MV-4-11 (cell line): ENCODE data around the gene ALKBH8.
A peak's percentile ranks its signal among the peaks of the same experiment; 100 is the strongest.
"Not testable (repeated sequence)": the region's sequence is repeated elsewhere in the genome, so short reads cannot be mapped to it uniquely, and the experiment has no call there.

ENCODE experiments used
- DNase-seq: peaks from one replicate; lab custom pipeline; 2025; lab: John Stamatoyannopoulos, UW

Gene ALKBH8

GRCh38 chr11:107565219-107565937, at the start of gene ALKBH8:
Gene ALKBH8 (minus strand): TSS chr11:107565735. CDS start chr11:107560893, 4,842 bp downstream.
- peak; percentile 77 for DNase-seq

GRCh38 chr11:107612445-107612844, 46.9 kb upstream of the ALKBH8 start:
- DNase-seq, result no peak

GRCh38 chr11:107609400-107610218, 44.1 kb upstream of the ALKBH8 start:
- no peak for DNase-seq

GRCh38 chr11:107608809-107609208, 43.3 kb upstream of the ALKBH8 start:
- DNase-seq, result no peak

- DNase-seq, result no peak
These were observed 40.6 kb upstream of the ALKBH8 start for GRCh38 chr11:107606141-107606540.

GRCh38 chr11:107605061-107606006, 39.8 kb upstream of the ALKBH8 start:
- DNase-seq, result no peak

GRCh38 chr11:107598225-107599139, 32.9 kb upstream of the ALKBH8 start:
- DNase-seq, result peak; percentile 7

- no peak for DNase-seq
These were observed 29.2 kb upstream of the ALKBH8 start for GRCh38 chr11:107594736-107595135.

GRCh38 chr11:107593951-107594350, 28.4 kb upstream of the ALKBH8 start:
- no peak for DNase-seq

GRCh38 chr11:107592813-107593212, 27.3 kb upstream of the ALKBH8 start:
- DNase-seq, result no peak

GRCh38 chr11:107592231-107592590, 26.7 kb upstream of the ALKBH8 start:
- no peak for DNase-seq

GRCh38 chr11:107591378-107592230, 26.1 kb upstream of the ALKBH8 start:
- DNase-seq, result no peak

- DNase-seq, result no peak
These were observed 25.2 kb upstream of the ALKBH8 start, which contains the start of gene ELMOD1 for GRCh38 chr11:107590460-107591377. Gene ELMOD1 (plus strand): TSS chr11:107591147. CDS start chr11:107618190, 27,043 bp downstream.

- DNase-seq, result no peak
These were observed 21.9 kb upstream of the ALKBH8 start for GRCh38 chr11:107587306-107587979.

- no peak for DNase-seq
These were observed 18.2 kb upstream of the ALKBH8 start for GRCh38 chr11:107583629-107584195.

- no peak for DNase-seq
These were observed 15.6 kb upstream of the ALKBH8 start for GRCh38 chr11:107581147-107581546.

- not testable (repeated sequence) for DNase-seq
These were observed 13.6 kb upstream of the ALKBH8 start for GRCh38 chr11:107579169-107579568.

GRCh38 chr11:107577346-107577711, 11.8 kb upstream of the ALKBH8 start:
- no peak for DNase-seq
